ES-I3 (cell line): ENCODE measurements around the gene RABEPK.
"Not testable (repeated sequence)": the region's sequence is repeated elsewhere in the genome, so short reads cannot be mapped to it uniquely, and the experiment has no call there.

Experiments used
- H3K36me3 ChIP-seq: 2 replicates; pipeline ENCODE4 v1.6.1; 2013; ENCODE audit warnings: mild to moderate bottlenecking, low read length, control low read depth, moderate library complexity; ENCODE audit not compliant: insufficient read depth
- H3K4me1 ChIP-seq: 2 replicates; pipeline ENCODE4 v1.6.1; 2013; ENCODE audit warnings: mild to moderate bottlenecking, control low read depth, low read length; ENCODE audit not compliant: insufficient read depth
- H3K9ac ChIP-seq: 2 replicates; pipeline ENCODE4 v1.6.1; 2013; ENCODE audit warnings: low read depth, mild to moderate bottlenecking, low read length, moderate library complexity
- H3K9me3 ChIP-seq: 2 replicates; pipeline ENCODE4 v1.6.1; 2013; ENCODE audit warnings: mild to moderate bottlenecking, low read length, moderate library complexity; ENCODE audit not compliant: control insufficient read depth, insufficient read depth

The RABEPK gene

DNA sequence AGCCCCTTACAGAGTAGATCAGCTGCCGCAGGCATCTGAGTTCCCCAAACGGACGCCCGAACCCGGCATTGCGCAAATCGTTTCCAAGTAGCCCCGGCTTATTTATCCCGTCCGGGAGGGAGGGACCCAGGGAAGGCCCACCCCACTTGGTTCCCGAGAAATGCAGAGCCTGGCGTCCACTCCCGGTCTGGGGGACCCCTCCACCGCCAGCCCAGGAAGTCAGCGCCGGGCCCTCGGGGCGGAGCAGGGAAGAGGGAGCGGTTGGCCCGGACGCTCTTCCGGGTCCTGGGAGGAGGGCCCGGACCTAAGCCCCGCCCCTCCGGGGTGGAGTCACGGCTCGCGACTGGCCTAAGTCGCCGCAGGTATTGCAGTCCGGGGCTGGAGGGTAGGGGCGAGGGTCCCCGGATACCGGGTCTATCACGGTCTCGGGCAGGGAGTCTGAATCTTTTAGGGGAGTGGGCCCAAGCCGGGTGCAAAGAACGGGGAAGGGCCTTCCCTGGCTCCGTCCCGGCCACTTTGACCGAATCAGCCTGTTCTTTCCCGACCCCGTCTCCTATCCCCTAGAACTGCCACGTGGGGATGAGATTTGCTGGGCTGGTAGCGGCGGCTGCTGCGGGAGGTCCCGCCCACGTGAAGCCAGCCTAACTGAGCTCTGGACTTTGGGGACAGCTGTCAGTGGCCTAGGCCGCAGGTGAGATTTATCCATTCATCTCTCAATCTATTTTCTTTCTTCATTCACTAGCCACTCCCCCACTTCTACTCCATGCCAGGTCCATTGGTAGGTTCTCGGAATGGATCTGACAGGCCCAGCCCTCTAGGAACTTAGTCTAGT lies at the start of gene RABEPK:
Gene RABEPK, plus strand, starts transcription at position 327 of the 832 bp plus-strand sequence. CDS start 2,472 bp downstream, outside the sequence.
- Histone ChIP-seq H3K9ac (peak within 1 kb of the TSS; percentile 74), H3K36me3 (no peaks in the 10 kb centered on the region; the same call in 1 of the 2 replicates), H3K4me1 (no peaks in the 10 kb centered on the region), H3K9me3 (no peaks in the 10 kb centered on the region)

GRCh38 chr9:125151730-125152129 lies 48.6 kb upstream of the RABEPK start:
- Histone ChIP-seq H3K36me3 (peaks cover 19% of the 10 kb centered on the region), H3K9me3 (no peaks in the 10 kb centered on the region), H3K4me1 (peaks cover 7% of the 10 kb centered on the region; the same call in 1 of the 2 replicates), H3K9ac (no peak overlapping the region)

DNA sequence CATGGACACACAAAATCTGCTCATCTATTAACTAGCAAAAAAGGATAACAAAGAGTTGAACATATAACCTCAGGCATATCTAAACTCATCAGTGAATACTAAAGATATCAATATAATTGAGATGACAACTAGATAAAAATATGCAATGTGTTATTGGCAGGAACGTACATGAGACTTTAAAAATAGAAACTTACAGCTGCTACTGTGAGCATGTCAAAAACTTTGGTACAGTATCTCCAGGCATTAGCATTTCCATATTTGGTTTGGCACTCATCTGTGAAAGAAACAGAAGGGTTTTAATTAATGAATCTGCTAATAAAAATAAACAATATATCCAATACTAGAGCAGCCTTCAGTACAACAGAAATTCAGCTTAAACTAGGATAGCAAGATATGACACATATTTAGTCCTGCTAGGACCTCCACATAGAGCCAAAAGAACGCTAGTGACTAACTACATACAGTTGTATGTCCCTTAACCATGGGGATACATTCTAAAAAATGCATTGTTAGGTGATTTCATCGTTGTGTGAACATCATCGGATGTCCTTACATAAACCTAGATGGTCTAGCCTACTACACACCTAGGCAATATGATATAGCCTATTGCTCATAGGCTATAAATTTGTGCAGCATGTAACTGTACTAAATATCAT lies 46.5 kb upstream of the RABEPK start:
- H3K36me3 ChIP-seq, result peaks cover 19% of the 10 kb centered on the region
- no peak overlapping the region for H3K9ac ChIP-seq

GRCh38 chr9:125156551-125156950 lies 43.8 kb upstream of the RABEPK start:
- Histone ChIP-seq H3K4me1 (peaks cover 5% of the 10 kb centered on the region; the same call in 1 of the 2 replicates), H3K36me3 (peaks cover 6% of the 10 kb centered on the region), H3K9ac (no peak overlapping the region), H3K9me3 (no peaks in the 10 kb centered on the region)

More for the DNA sequence above, 46.5 kb upstream of the RABEPK start:
- Histone ChIP-seq H3K4me1 (peaks cover 7% of the 10 kb centered on the region; the same call in 1 of the 2 replicates), H3K9me3 (no peaks in the 10 kb centered on the region)

DNA sequence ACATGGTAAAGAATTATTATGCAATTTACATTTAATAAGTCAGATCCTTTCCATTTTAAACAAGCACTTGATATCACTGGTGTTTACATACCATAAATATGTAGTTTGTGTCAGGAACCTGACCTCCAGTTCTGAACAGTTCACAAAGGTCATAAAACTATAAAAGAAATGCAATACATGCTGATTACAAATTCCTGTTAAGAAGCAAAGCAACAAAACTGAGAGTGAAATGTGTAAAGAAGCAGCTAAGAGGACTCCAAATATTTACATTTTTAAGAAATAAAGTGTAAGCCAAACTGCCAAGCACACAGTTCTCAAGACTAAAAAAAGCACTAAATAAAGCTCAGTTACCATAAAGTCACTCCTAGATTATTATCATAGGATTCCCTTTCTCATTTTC lies 39.6 kb upstream of the RABEPK start:
- H3K4me1 ChIP-seq, result no peaks in the 10 kb centered on the region
- no peaks in the 10 kb centered on the region for H3K36me3 ChIP-seq
- H3K9me3 ChIP-seq, result no peaks in the 10 kb centered on the region
- no peak overlapping the region for H3K9ac ChIP-seq

DNA sequence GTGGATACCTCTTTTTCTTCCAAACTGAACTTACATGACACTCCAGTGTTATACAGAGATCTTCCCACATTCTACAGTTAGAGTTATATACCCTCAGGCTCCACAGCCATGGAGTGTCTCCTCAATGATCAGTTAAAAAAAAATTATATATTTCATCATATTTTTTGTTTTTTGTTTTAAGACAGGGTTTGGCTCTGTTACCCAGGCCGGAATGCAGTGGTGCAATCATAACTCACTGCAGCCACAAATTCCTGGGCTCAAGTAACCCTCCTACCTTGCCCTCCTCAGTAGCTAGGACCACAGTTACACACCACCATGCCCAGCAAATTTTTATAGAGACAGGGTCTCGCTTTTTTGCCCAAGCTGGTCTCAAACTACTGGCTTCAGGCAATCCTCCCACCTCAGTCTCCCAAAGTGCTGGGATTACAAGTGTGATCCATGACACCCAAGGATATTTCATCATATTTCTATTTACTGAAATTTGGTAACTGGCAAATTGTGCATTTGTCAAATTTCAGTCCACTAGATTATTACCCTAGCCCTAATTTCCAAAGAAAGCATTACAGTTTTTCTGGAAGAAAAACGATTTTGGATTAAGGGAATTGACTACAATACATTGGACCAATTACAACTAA lies 38.9 kb upstream of the RABEPK start:
- Histone ChIP-seq H3K36me3 (no peaks in the 10 kb centered on the region), H3K9ac (no peak overlapping the region), H3K9me3 (no peaks in the 10 kb centered on the region)

DNA sequence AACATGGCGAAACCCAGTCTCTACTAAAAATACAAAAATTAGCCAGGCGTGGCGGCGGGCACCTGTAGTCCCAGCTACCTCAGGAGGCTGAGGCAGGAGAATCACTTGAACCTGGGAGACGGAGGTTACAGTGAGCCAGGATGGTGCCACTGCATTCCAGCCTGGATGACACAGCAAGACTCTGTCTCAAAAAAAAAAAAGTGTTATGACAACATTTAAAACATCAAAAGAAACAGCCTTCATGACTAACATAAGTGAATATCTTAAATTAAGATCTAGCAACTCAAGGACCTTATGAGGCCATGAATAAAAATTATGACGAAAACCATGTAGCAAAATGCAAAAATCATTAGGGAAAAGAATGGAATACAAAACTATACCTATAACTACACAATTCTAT lies 37.5 kb upstream of the RABEPK start:
- not testable (repeated sequence) for H3K4me1 ChIP-seq, H3K36me3 ChIP-seq, H3K9ac ChIP-seq, H3K9me3 ChIP-seq

More for the DNA sequence above, 38.9 kb upstream of the RABEPK start:
- no peaks in the 10 kb centered on the region for H3K4me1 ChIP-seq

DNA sequence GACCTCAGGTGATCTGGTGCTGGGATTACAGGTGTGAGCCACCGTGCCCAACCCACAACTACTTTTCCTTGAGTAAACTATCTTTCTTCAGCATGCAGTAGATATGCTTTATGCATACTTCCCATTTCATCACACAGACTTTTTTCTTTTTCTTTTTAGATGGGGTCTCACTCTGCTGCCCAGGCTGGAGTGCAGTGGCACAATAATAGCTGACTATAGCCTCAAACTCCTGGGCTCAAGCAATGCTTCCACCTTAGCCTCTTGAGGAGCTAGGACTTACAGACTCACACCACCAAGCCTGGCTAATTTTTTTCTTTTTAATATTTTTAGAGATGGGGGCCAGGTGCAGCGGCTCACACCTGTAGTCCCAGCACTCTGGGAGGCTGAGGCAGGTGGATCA lies 33.6 kb upstream of the RABEPK start:
- no peaks in the 10 kb centered on the region for H3K4me1 ChIP-seq
- H3K9me3 ChIP-seq, result no peaks in the 10 kb centered on the region
- H3K9ac ChIP-seq, result no peak overlapping the region
- H3K36me3 ChIP-seq, result peaks cover 3% of the 10 kb centered on the region; the same call in 1 of the 2 replicates

DNA sequence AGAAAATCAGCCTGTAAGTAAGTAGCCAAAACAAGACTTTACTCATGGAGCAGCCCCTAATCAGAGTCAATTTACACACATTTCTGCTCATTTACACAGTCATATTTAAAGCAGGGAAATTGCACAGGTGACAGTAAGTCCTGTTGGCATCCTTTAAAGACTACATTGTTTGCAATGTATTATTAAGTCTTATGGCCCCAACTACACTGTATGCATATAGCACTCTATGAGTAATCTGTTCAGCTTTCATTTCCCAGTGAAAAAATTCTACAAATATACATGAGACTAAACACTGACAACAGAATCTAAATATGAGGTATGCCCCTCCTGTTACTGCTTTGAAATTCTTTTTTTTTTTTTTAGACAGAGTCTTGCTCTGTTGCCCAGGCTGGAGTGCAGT lies 30.4 kb upstream of the RABEPK start:
- Histone ChIP-seq H3K9ac (no peak overlapping the region), H3K4me1 (no peaks in the 10 kb centered on the region), H3K36me3 (peaks cover 3% of the 10 kb centered on the region; the same call in 1 of the 2 replicates), H3K9me3 (no peaks in the 10 kb centered on the region)

- no peaks in the 10 kb centered on the region for H3K9me3 ChIP-seq
- H3K4me1 ChIP-seq, result no peaks in the 10 kb centered on the region
- peaks cover 3% of the 10 kb centered on the region; the same call in 1 of the 2 replicates for H3K36me3 ChIP-seq
- H3K9ac ChIP-seq, result no peak overlapping the region
Observed at GRCh38 chr9:125172031-125172755, 28.1 kb upstream of the RABEPK start.

DNA sequence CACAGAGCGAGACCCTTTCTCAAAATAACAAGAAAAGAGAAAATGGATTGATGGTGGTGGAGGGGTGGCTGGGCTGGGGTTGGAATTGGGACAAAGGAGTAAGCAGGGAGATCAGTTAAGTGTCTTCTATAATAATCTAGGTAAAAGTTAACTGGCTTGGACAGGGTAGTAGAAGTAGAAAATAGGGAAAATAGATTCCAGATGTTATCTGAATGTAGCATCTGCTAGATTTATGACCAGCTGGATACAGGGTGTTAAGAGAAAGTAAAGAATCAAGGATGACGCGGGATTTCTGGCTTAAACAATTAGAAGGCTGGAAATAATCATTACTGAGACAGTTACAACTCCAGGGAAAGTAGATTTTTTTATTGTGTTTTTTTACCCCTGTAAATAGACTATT lies 23.7 kb upstream of the RABEPK start:
- H3K9ac ChIP-seq, result no peak overlapping the region
- H3K4me1 ChIP-seq, result no peaks in the 10 kb centered on the region
- no peaks in the 10 kb centered on the region for H3K9me3 ChIP-seq
- no peaks in the 10 kb centered on the region for H3K36me3 ChIP-seq

DNA sequence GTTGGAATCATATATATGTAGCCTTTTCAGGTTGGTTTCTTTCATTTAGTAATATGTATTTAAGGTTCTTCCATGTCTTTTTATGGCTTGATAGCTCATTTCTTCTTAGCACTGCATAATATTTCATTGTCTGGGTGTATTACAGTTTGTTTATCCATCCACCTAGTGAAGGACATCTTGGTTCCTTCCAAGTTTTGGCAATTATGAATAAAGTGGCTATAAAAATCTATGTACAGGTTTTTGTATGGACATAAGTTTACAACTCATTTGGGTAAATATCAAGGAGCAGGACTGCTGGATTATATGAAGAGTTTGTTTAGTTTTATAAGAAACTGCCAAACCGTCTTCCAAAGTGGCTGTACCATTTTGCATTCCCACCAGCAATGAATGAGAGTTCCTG lies 22.5 kb upstream of the RABEPK start:
- H3K9me3 ChIP-seq, result no peaks in the 10 kb centered on the region
- no peak overlapping the region for H3K9ac ChIP-seq
- no peaks in the 10 kb centered on the region for H3K36me3 ChIP-seq
- no peaks in the 10 kb centered on the region for H3K4me1 ChIP-seq

- H3K36me3 ChIP-seq, H3K9ac ChIP-seq, H3K9me3 ChIP-seq, H3K4me1 ChIP-seq: not testable (repeated sequence)
Observed at GRCh38 chr9:125179776-125180175, 20.6 kb upstream of the RABEPK start.

DNA sequence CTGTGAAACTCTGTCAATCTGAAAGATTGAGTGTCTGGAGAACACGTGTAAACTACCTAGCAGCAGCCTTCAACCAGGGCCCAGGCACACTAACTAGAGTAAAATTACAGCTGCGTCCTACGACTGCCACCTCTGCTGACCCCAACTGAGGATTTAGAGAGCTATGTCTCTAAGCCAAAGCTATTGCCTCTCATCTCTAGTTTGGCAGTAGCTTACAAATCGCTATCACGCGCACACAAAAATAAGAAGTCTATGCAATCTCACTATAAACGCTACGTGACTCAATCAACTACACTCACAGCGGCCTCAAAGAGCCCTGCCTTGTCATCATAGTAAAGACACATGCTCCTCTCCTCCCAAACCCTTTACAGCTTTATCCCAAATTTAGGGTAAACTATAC lies 19.5 kb upstream of the RABEPK start:
- H3K9ac ChIP-seq, result no peak overlapping the region
- H3K9me3 ChIP-seq, result no peaks in the 10 kb centered on the region
- H3K4me1 ChIP-seq, result no peaks in the 10 kb centered on the region
- H3K36me3 ChIP-seq, result no peaks in the 10 kb centered on the region
